ENCODE data around the gene MIB1. TPM values are rescaled to one million over a fixed set of nuclear protein-coding genes. Genes with fewer than 3 reads are reported as not detected.
"Not testable (repeated sequence)": the region's sequence is repeated elsewhere in the genome, so short reads cannot be mapped to it uniquely, and the experiment has no call there.

Gene MIB1
- total RNA-seq, 1 donor from 2014 or later: 228 TPM

DNA sequence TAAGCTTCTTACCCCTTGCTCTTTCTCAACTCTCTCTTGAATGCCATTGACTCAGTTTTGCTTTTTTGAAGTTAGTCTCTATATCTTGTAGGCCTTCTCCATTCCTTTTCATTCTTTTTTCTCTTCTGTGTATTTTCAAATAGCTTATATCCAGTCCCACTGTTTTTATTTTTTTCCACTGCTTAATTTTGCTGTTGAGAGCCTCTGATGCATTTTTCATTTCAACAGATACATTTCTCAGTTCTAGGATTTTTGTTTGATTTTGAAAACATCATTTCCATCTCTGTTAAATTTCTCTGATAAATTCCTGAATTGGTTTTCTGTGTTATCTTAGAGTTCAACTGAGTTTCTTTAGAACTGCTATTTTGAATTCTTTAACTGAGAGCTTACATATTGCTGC is 45.9 kb downstream of the MIB1 start:
- H3K9me3 Mint-ChIP-seq (ENCODE audit: unreplicated experiment): peaks cover 2% of the 10 kb centered on the region
- H3K36me3 Mint-ChIP-seq (ENCODE audit: unreplicated experiment): peaks cover 23% of the 10 kb centered on the region
- H3K4me1 Mint-ChIP-seq (ENCODE audit: low read depth, unreplicated experiment): peaks cover 5% of the 10 kb centered on the region
- no peak overlapping the region for H3K27ac Mint-ChIP-seq (ENCODE audit: unreplicated experiment)
- no peak for DNase-seq
- no peak overlapping the region for H3K4me3 Mint-ChIP-seq (ENCODE audit: unreplicated experiment)
- TF ChIP-seq, protein P1, sequence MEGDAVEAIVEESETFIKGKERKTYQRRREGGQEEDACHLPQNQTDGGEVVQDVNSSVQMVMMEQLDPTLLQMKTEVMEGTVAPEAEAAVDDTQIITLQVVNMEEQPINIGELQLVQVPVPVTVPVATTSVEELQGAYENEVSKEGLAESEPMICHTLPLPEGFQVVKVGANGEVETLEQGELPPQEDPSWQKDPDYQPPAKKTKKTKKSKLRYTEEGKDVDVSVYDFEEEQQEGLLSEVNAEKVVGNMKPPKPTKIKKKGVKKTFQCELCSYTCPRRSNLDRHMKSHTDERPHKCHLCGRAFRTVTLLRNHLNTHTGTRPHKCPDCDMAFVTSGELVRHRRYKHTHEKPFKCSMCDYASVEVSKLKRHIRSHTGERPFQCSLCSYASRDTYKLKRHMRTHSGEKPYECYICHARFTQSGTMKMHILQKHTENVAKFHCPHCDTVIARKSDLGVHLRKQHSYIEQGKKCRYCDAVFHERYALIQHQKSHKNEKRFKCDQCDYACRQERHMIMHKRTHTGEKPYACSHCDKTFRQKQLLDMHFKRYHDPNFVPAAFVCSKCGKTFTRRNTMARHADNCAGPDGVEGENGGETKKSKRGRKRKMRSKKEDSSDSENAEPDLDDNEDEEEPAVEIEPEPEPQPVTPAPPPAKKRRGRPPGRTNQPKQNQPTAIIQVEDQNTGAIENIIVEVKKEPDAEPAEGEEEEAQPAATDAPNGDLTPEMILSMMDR (IDR thresholded peaks at IDR 0.05; ENCODE audit: partially characterized antibody, unreplicated experiment): no peak
- H3K27me3 Mint-ChIP-seq (ENCODE audit: unreplicated experiment): no peaks in the 10 kb centered on the region

DNA sequence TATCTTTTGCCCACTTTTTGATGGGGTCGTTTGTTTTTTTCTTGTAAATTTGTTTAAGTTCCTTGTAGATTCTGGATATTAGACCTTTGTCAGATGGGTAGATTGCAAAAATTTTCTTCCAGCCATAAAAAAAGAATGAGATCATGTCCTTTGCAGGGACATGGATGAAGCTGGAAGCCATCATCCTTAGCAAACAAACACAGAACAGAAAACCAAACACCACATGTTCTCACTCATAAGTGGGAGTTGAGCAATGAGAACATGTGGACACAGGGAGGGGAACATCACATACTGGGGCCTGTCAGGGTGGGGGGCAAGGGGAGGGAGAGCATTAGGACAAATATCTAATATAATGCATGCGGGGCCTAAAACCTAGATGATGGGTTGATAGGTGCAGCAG is 55.5 kb downstream of the MIB1 start:
- H3K27ac Mint-ChIP-seq (ENCODE audit: unreplicated experiment); H3K9me3 Mint-ChIP-seq (ENCODE audit: unreplicated experiment); H3K27me3 Mint-ChIP-seq (ENCODE audit: unreplicated experiment); H3K36me3 Mint-ChIP-seq (ENCODE audit: unreplicated experiment); H3K4me1 Mint-ChIP-seq (ENCODE audit: low read depth, unreplicated experiment); DNase-seq; H3K4me3 Mint-ChIP-seq (ENCODE audit: unreplicated experiment): not testable (repeated sequence)

DNA sequence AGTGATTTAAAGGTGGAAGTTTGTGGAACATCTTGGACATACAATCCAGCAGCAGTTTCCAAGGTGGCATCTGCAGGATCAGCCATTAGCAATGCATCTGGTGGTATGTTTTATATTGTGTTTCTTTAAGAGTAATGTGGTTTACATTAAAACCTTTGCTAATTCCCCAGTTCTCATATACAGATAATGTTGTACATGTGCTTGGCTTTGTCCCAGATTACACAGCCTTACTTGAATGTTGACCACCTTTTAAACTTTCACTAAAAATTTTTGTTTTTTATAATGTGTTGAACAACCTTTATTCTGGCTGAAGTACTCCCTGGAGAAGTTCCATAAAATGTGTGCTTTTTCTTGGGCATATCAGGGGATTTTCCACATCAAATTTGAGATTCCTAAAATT is 57.5 kb downstream of the MIB1 start:
- Mint-ChIP-seq H3K27me3 (ENCODE audit: unreplicated experiment) (no peaks in the 10 kb centered on the region), H3K4me3 (ENCODE audit: unreplicated experiment) (no peak overlapping the region), H3K27ac (ENCODE audit: unreplicated experiment) (no peak overlapping the region), H3K4me1 (ENCODE audit: low read depth, unreplicated experiment) (peaks cover 6% of the 10 kb centered on the region), H3K36me3 (ENCODE audit: unreplicated experiment) (no peaks in the 10 kb centered on the region), H3K9me3 (ENCODE audit: unreplicated experiment) (no peaks in the 10 kb centered on the region)
- TF ChIP-seq, protein P1 (IDR thresholded peaks at IDR 0.05; ENCODE audit: partially characterized antibody, unreplicated experiment): no peak
- no peak for DNase-seq

DNA sequence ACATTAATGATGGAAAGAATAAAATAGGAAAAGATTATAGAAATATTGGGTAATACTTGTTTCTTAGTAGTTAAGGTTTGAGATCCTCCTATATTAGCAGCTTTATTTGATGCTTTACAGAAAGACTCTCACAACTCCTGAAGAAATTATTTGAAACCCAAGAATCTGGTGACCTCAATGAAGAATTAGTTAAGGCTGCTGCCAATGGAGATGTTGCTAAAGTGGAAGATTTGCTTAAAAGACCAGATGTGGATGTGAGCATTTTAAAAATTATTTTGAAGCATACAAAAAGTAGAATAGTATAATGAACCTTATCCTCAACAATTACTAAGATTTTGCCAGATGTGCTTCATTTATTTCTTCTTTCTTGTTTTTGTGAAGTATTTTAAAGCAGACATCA is 59.1 kb downstream of the MIB1 start:
- Mint-ChIP-seq H3K27me3 (ENCODE audit: unreplicated experiment) (no peaks in the 10 kb centered on the region), H3K4me3 (ENCODE audit: unreplicated experiment) (no peak overlapping the region), H3K27ac (ENCODE audit: unreplicated experiment) (no peak overlapping the region), H3K9me3 (ENCODE audit: unreplicated experiment) (no peaks in the 10 kb centered on the region), H3K36me3 (ENCODE audit: unreplicated experiment) (no peaks in the 10 kb centered on the region), H3K4me1 (ENCODE audit: low read depth, unreplicated experiment) (peaks cover 2% of the 10 kb centered on the region)
- no peak for DNase-seq
- TF ChIP-seq, protein P1 (IDR thresholded peaks at IDR 0.05; ENCODE audit: partially characterized antibody, unreplicated experiment): no peak

DNA sequence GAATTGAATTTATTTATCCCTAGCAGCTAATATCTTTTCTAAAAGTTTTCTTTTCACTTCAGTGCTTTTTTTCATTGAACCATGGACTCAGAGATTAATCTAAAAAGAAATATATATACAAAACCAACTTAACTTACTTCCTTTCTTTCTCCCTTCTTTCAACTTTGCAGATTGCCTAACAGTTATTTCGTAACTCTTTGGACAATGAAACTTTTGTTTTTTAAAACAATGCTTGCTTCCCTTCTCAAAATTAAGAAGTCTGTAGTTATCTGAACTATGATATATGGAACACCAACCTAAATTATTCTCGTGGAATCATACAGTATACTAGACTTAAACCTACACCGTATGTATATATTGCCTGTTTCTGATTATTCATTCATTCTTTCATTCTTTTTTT is 62.9 kb downstream of the MIB1 start:
- TF ChIP-seq, protein P1 (IDR thresholded peaks at IDR 0.05; ENCODE audit: partially characterized antibody, unreplicated experiment): no peak
- H3K27ac Mint-ChIP-seq (ENCODE audit: unreplicated experiment): no peak overlapping the region
- DNase-seq: no peak
- peaks cover 2% of the 10 kb centered on the region for H3K36me3 Mint-ChIP-seq (ENCODE audit: unreplicated experiment)
- peaks cover 2% of the 10 kb centered on the region for H3K4me1 Mint-ChIP-seq (ENCODE audit: low read depth, unreplicated experiment)
- H3K4me3 Mint-ChIP-seq (ENCODE audit: unreplicated experiment): no peak overlapping the region
- no peaks in the 10 kb centered on the region for H3K9me3 Mint-ChIP-seq (ENCODE audit: unreplicated experiment)
- H3K27me3 Mint-ChIP-seq (ENCODE audit: unreplicated experiment): no peaks in the 10 kb centered on the region
